Upper lobe of right lung (tissue), 1 donor: ENCODE data around the gene RCOR2. TPM values are rescaled to one million over a fixed set of nuclear protein-coding genes. Genes with fewer than 3 reads are reported as not detected.

Source experiments
- ATAC-seq: fragments of 200-7000 bp; cut with Tn5 transposase; one replicate; pipeline ENCODE4 v1.9.1; 2020; ENCODE audit warnings: mild to moderate bottlenecking, moderate library complexity
- DNase-seq: peaks from one replicate; pipeline ENCODE4 v3.0.0-alpha.2; 2020
- H3K27ac ChIP-seq: fragments of 200-600 bp; one replicate; pipeline ENCODE4 v1.8.0; 2022
- H3K27me3 ChIP-seq: fragments of 200-600 bp; one replicate; pipeline ENCODE4 v1.8.0; 2022; ENCODE audit warnings: mild to moderate bottlenecking
- H3K36me3 ChIP-seq: fragments of 200-600 bp; one replicate; pipeline ENCODE4 v1.8.0; 2022
- H3K4me1 ChIP-seq: fragments of 200-600 bp; one replicate; pipeline ENCODE4 v1.8.0; 2022
- H3K4me3 ChIP-seq: fragments of 200-600 bp; one replicate; pipeline ENCODE4 v1.8.0; 2022; ENCODE audit warnings: mild to moderate bottlenecking
- H3K9me3 ChIP-seq: fragments of 200-600 bp; one replicate; pipeline ENCODE4 v1.8.0; 2022
- intact Hi-C: fragments of 100-400 bp; cut with DNase I; formaldehyde crosslinking; loops from one replicate; pipeline ENCODE4 v1.11.0; 2022
- total RNA-seq: library from RNA; stranded (reverse); fragmentation: NEBNext Ultra II Directional; extraction: Animal tissue kit (Norgen Biotek cat#: 25700); gene quantifications from one replicate; pipeline ENCODE4 v1.2.1, GENCODE V29; 2021
- TF ChIP-seq, protein P1 (sequence below): fragments of 200-600 bp; IDR thresholded peaks from one replicate; pipeline ENCODE4 v1.8.0; 2022; ENCODE audit warnings: antibody characterized with exemption
- donor health status: DM: no; HTN: yes; CAD: no; lungs with severe emphysema.

Gene RCOR2
- total RNA-seq, 1 donor from 2014 or later, result 0.69 TPM

DNA sequence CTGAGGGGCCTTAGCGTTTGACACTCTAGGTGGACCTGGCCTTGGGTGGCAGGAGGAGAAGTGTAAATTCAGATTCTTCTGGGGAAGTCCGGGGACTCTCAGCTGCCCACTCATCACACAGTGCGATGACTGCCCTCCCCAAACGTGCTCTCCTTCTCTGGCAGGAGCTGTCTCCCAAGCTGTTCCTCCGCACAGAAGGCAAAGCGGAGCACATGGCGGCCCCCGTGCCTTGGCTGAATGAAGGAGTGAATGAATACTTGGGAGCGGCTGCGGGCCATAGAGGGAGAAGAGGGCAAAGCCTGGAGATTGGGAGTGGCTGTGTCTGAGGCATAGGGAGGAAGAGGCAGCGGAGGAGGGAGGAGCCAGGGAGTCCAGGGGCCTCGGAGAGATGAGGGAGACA lies 14.9 kb upstream of the RCOR2 start:
- no peaks in the 10 kb centered on the region for H3K27me3 ChIP-seq
- no peak for DNase-seq
- H3K4me3 ChIP-seq, result no peak overlapping the region
- H3K27ac ChIP-seq, result no peak overlapping the region
- ATAC-seq, result peak; percentile 23
- H3K4me1 ChIP-seq, result no peaks in the 10 kb centered on the region
- H3K36me3 ChIP-seq, result no peaks in the 10 kb centered on the region
- no peaks in the 10 kb centered on the region for H3K9me3 ChIP-seq
- TF ChIP-seq, protein P1, sequence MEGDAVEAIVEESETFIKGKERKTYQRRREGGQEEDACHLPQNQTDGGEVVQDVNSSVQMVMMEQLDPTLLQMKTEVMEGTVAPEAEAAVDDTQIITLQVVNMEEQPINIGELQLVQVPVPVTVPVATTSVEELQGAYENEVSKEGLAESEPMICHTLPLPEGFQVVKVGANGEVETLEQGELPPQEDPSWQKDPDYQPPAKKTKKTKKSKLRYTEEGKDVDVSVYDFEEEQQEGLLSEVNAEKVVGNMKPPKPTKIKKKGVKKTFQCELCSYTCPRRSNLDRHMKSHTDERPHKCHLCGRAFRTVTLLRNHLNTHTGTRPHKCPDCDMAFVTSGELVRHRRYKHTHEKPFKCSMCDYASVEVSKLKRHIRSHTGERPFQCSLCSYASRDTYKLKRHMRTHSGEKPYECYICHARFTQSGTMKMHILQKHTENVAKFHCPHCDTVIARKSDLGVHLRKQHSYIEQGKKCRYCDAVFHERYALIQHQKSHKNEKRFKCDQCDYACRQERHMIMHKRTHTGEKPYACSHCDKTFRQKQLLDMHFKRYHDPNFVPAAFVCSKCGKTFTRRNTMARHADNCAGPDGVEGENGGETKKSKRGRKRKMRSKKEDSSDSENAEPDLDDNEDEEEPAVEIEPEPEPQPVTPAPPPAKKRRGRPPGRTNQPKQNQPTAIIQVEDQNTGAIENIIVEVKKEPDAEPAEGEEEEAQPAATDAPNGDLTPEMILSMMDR, result no peak
- intact Hi-C loops, result no loop called here

DNA sequence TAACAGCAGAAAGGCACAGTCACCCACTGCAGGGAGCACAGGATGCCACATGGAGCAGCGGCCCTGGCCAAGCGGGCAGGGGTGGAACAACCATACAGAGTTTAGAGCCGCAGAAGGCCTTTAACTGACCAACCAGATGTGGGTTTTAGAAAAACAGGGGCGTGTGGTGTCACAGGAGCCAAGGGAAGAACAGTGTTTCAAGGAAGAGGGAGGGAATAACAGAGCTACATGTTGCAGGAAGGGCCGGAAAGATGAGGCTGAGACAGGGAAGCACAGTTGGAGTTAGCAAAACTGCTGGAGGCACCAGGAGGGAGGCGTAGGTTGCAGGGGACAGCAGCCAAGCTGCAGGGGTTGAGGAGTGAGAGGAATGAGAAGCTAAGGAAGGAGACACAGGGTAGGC lies 14.1 kb upstream of the RCOR2 start:
- H3K27me3 ChIP-seq, result no peaks in the 10 kb centered on the region
- no peaks in the 10 kb centered on the region for H3K4me1 ChIP-seq
- ATAC-seq (no peak), DNase-seq (no peak)
- no peak overlapping the region for H3K4me3 ChIP-seq
- H3K36me3 ChIP-seq, result no peaks in the 10 kb centered on the region
- TF ChIP-seq, protein P1, result no peak
- no peak overlapping the region for H3K27ac ChIP-seq
- H3K9me3 ChIP-seq, result no peaks in the 10 kb centered on the region
- intact Hi-C loops, result no loop called here

DNA sequence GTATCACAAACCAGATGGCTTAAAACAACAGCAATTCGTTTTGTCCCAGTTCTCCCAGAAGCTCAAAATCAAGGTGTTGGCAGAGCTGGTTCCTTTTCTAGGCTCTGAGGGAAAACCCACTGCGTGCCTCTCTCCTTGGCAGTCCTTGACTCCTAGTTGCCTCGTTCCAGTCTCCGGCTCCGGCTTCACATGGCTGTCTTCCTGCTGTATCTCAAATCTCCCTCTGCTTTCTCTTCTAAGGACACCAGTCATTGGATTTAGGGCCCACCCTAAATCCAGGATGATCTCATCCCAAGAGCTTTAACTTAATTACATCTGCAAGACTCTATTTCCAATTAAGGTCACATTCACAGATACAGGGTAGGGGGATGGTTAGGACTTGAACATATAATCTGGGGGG lies 12.7 kb upstream of the RCOR2 start:
- Histone ChIP-seq H3K4me3 (no peak overlapping the region), H3K27ac (no peak overlapping the region), H3K27me3 (no peaks in the 10 kb centered on the region), H3K4me1 (no peaks in the 10 kb centered on the region), H3K9me3 (no peaks in the 10 kb centered on the region), H3K36me3 (no peaks in the 10 kb centered on the region)
- TF ChIP-seq, protein P1, result no peak
- intact Hi-C loops, result no loop called here
- DNase-seq (no peak), ATAC-seq (no peak)

DNA sequence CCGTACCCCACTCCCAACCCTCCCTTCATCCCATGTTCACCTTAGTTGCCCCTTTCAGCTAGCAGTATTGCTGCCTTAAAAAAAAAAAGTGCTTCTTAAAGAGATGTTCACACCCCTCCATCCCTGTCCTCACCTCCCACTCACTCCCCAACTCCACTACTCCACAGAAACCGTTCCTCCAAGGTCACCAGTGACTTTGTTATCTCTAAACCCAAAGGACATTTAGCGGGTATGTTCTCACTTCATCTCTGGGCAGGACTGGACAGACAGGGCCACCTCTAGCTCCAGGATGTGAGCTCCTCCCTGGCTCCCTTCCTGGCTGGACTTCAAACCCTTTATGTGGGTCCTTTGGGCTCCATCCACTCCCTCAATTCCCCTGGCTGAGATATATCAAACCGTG lies 6.4 kb upstream of the RCOR2 start:
- H3K4me3 ChIP-seq, result no peak overlapping the region
- H3K36me3 ChIP-seq, result no peaks in the 10 kb centered on the region
- TF ChIP-seq, protein P1, result no peak
- H3K27me3 ChIP-seq, result no peaks in the 10 kb centered on the region
- no peak for DNase-seq
- H3K27ac ChIP-seq, result no peak overlapping the region
- no peak for ATAC-seq
- intact Hi-C loops, result no loop called here
- no peaks in the 10 kb centered on the region for H3K9me3 ChIP-seq
- peaks cover 16% of the 10 kb centered on the region for H3K4me1 ChIP-seq

DNA sequence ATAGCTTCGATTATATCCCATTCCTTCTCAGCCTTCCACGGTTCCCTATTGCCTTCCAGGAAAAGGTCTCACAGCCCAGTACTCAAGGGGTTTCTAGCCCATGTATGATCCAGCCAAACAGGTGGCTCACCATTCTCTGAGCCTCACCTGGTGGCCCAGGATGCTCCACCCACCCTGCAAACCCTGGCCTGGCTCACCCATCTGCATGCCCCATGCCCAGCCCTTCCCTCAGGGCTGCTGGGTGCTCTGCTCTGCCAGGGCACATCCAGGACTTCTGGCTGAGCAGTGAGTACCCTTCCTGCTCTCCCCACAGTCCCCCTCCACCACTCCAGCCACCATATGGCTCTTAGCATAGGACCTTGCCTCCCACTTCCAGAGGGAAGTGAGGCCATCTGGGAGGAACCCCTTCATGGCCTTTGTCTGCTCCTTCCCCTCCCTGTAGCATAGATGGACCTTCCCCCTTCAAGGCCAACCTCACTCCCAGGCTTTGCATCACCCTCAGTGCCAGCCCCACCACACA lies 5.8 kb upstream of the RCOR2 start:
- Histone ChIP-seq H3K27ac (no peak overlapping the region), H3K9me3 (no peaks in the 10 kb centered on the region), H3K27me3 (no peaks in the 10 kb centered on the region), H3K36me3 (no peaks in the 10 kb centered on the region), H3K4me1 (peaks cover 22% of the 10 kb centered on the region), H3K4me3 (no peak overlapping the region)
- DNase-seq, result no peak
- TF ChIP-seq, protein P1, result no peak
- intact Hi-C loops, result no loop called here
- ATAC-seq, result no peak

DNA sequence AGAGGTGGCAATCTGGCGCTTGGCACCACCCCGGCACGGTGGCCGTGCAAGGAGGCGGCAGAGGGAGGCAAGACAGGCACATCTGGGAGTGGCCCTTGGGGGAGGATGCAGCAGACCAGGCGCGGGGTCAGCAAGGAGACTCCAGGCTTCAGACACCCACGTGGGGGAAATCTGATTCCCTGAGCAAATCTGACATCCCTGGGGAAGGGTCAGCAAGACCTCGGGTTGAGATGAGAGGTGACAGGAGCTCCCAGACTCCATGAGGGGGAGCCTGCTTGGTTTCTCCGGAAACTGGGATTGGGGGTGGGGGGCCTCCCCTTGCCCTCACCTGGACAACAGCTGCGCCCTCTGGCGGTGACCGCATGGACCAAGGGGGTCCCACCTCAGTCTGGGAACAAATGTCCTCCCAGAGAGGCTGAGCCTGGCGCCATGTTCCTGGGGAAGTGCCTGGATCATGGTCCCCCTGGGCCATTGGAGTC lies 4.0 kb upstream of the RCOR2 start:
- Histone ChIP-seq H3K4me3 (no peak overlapping the region), H3K27ac (no peak overlapping the region), H3K36me3 (no peaks in the 10 kb centered on the region), H3K4me1 (peaks cover 36% of the 10 kb centered on the region), H3K9me3 (no peaks in the 10 kb centered on the region), H3K27me3 (no peaks in the 10 kb centered on the region)
- intact Hi-C loops, result no loop called here
- no peak for DNase-seq
- ATAC-seq, result peak; percentile 7
- TF ChIP-seq, protein P1, result peak; percentile 51
